ENCODE data around the gene GPR25.

DNA sequence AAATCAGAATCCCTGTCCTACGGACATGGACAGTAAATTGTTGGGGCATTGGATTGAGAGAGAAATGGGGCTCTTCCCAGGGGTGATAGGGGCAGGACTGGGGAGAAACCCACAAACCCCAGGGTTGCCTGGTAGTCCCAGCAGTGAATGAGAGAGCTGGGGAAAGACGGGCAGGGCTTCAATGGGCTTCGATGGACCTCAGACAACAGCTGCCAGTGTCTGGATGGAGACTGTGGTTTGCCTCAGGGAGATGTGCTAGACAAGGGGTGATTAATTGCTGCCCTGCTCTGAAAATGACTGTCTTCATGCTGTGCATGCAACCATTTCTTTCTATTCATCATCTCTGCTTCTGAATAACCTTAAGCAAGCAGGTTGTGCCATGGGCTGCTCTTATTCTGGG lies 7.4 kb downstream of the GPR25 start:
- TF ChIP-seq, protein P1, sequence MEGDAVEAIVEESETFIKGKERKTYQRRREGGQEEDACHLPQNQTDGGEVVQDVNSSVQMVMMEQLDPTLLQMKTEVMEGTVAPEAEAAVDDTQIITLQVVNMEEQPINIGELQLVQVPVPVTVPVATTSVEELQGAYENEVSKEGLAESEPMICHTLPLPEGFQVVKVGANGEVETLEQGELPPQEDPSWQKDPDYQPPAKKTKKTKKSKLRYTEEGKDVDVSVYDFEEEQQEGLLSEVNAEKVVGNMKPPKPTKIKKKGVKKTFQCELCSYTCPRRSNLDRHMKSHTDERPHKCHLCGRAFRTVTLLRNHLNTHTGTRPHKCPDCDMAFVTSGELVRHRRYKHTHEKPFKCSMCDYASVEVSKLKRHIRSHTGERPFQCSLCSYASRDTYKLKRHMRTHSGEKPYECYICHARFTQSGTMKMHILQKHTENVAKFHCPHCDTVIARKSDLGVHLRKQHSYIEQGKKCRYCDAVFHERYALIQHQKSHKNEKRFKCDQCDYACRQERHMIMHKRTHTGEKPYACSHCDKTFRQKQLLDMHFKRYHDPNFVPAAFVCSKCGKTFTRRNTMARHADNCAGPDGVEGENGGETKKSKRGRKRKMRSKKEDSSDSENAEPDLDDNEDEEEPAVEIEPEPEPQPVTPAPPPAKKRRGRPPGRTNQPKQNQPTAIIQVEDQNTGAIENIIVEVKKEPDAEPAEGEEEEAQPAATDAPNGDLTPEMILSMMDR (IDR thresholded peaks at IDR 0.05; ENCODE audit: low read length), result no peak
- no peak for TF ChIP-seq EZH2 (optimal IDR thresholded peaks at IDR 0.05; ENCODE audit: low read depth, low read length)
